NOMO-1 treated with dmso at 0.1 percent for 144 hours (cell line): ENCODE measurements around the gene MAGEB17.
A peak's percentile ranks its signal among the peaks of the same experiment; 100 is the strongest.

Experiments used
- DNase-seq: peaks from one replicate; lab custom pipeline; 2025; ENCODE audit not compliant: unreplicated experiment; lab: John Stamatoyannopoulos, UW

The MAGEB17 gene

GRCh38 chrX:16205840-16206239, 38.6 kb downstream of the MAGEB17 start:
- DNase-seq = no peak

GRCh38 chrX:16207634-16208033, 40.4 kb downstream of the MAGEB17 start:
- DNase-seq = no peak

GRCh38 chrX:16208601-16209000, 41.3 kb downstream of the MAGEB17 start:
- DNase-seq = no peak

- DNase-seq = no peak
These were observed 42.8 kb downstream of the MAGEB17 start for GRCh38 chrX:16210061-16210460.

- DNase-seq = no peak
These were observed 44.7 kb downstream of the MAGEB17 start for GRCh38 chrX:16212024-16212423.

GRCh38 chrX:16212436-16212835, 45.2 kb downstream of the MAGEB17 start:
- peak; percentile 24 for DNase-seq

- no peak for DNase-seq
These were observed 46.7 kb downstream of the MAGEB17 start for GRCh38 chrX:16213961-16214360.

GRCh38 chrX:16215660-16216059, 48.4 kb downstream of the MAGEB17 start:
- DNase-seq = no peak
